ENCODE measurements around the gene KCNIP1.

KCNIP1 gene

GRCh38 chr5:170603109-170603508 lies 99.3 kb downstream of the KCNIP1 start:
- DNase-seq, result no peak

DNA sequence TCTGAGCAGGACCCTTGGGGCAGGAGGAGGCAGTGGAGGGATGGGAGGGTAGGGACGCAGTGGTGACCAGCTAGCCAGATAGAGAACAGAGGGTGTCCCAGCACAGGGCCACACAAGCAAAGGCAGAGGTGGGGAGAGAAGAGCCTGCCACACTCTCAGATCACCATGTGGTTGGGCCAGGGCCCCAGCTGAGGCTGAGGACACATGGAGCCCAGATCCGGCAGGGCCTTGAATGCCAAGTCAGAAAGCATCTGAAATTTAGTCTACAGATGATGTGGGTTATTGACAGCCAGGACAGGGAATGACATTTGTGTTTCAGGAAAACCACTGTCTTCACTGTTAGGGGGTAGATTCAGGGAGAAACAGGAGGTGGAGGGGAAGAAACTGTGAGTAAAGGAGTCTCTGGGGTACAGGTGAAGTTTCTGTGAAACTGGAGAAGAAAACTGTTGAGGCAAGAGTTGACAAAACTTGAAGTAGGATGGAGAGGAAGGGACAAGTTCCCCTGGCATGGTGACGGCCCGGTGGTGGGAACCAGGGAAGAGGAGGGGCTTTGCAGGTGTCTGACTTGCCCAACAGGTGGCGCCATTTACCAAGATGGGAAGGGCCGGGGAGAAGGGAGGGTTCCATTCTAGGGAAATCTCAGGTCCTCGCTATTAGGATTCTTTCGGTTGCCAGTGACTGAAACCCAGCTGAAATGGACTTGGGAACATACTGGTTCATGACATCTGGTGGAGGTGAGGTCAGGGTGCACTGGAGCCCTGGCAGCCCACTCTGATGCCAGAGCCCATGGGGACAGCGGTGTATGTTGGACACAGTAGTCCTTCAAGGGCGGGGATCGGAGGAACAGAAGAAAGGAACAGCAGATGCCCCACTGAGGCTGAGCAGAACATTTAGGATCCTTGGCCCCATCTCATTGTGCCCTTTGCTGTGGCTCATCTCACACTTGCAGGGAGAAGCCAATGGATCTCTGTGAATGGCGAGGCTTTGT lies 100.1 kb downstream of the KCNIP1 start:
- no peak for DNase-seq

DNA sequence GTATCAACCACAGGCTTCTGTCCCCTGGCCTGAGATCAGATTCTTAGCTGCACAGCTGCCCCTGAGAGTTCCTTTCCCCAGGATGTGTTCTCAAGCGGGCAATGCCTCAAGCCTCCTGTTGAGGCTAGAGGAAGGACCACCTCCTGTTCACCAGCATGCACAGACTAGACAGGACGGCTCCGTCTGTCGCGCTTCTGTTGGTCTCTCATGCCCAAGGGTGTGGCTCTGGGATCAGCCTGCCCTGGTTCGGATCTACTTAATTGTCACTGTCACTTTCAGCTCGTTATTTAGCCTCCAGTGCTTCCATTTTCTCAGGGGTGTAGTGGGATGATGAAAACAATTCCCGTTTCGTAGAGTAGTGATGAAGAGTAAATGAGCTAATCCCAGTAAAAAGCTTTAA lies 103.1 kb downstream of the KCNIP1 start:
- DNase-seq, result no peak

- DNase-seq, result no peak
These were observed 107.8 kb downstream of the KCNIP1 start for GRCh38 chr5:170611449-170612090.

DNA sequence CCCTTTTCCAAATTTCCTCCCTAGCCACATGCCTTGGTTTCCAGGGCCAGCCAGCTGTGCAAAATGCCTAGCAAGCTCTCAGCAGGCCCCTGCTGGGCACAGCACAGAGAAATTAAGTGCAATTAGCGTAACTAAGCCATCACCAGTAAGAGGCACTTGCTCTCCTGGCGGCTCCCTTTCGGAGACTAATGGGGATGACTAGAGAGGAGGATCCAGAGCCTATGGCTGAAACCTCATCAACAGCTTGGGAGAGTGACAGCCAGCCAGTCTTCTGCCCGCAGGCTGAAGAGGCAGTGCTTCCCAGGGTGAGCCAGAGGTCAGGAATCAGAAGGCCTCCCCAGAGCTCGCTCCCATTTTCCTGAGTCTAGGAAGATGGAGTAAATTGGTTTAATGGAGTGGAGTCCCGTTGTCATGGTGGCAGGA lies 108.4 kb downstream of the KCNIP1 start:
- DNase-seq, result no peak

DNA sequence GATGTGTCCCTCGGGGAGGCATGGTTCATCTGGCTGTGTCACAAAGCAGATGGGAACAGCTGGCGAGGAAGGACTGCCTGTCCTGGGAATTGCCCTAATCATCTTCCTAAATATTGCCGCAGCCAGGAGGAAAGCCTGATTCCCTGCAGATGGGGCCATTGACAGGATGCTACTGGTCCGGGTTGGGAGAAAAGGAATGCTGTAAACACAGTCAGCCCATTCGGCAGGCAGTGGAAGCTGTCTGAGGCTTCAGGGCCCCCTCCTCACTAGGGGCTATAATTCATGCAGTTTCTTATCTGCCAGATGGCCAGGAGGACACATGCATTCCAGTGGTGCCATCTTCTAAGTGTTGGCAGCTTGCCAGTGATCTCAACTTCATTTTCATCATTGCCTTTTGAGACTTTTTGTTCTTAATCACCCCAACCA lies 110.3 kb downstream of the KCNIP1 start:
- no peak for DNase-seq

DNA sequence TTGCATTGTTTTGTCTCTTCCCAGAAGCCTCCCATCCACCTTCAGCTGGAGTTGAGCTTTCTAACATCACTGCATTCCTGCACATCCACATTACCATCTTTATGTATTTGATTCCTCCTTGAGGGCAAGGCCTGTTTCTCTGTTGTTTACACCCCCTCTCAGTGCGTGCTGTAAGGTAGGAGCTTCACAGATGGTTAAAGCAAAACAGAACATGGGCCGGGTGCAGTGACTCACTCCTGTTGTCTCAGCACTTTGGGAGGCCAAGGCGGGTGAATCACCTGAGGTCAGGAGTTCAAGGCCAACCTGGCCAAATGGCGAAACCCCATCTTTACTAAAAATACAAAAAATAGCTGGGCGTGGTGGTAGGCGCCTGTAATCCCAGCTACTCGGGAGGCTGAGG lies 110.9 kb downstream of the KCNIP1 start:
- DNase-seq, result no peak

DNA sequence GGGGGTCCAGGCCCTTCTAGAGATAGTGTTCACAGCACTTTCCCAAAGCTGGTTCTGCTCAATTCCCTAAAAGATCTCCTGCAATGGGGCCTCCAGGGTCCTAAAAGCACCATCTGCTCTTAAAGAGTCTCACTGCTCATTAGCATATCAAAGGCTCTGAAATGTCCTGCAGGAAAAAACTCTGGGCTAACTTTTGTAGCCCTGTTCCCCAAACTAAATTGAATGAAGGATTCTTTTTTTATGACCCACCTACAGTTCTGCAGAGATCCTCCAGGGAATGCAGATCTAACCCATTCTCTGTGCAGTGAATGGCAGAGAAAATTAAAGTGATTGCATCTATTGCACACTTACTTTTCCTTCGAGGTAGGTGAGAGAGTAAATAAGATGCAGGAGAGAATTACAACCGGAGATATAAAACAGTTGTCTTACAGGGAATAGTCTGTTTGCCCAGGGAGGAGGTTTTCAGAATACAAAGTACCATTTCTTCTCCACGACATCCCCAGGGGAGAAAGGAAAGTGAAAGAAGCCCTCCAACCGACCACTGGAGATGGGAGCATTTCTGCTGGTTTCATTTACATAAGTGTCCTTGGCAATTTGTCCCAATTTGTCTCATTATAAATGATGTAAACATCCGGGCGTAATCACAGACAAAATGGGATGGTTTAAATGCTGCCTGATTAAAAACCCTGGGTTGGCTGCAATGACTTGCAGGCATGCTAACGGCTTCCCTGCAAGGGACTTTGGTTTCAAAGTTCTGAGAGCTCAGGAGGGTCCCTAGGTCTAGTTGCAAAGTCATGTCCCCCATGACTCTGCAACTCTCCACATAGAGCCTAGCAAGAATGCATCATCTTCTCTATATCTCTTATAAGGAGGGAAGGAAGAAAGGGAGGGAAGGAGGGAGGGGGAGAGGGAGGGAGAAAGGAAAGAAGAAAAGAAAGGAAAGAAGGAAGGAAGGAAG lies 114.0 kb downstream of the KCNIP1 start:
- no peak for DNase-seq

DNA sequence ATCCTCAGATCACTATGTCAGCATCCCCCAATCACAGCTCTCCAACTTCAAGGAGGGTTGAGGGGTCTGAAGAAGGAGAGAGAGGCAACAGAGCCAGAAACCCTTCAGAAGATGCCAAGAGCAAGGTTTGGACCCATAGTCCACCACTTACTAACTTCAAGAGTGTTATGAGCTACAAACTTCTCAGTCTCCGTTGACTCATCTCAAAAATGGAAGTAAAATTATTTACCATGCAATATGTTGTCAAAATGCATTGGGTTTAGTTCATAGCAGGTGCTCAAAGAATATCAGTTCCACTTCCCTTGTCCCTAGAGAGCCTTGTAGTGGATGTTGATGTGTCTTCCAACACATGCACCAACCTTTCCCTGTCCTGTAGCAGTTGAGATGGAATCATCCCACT lies 116.0 kb downstream of the KCNIP1 start:
- DNase-seq, result no peak

DNA sequence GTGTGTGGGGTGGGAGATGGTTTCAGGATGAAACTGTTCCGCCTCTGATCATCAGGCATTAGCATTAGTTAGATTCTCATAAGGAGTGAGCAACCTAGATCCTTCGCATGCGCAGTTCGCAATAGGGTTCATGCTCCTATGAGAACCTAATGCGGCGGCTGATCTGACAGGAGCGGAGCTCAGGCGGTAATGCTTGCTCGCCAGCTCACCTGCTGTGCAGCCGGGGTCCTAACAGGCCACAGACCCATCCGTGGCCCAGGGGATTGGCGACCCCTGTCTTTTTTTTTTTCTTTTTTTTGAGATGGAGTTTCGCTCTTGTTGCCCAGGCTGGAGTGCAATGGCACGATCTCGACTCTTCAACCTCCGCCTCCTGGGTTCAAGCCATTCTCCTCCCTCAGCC lies 119.1 kb downstream of the KCNIP1 start:
- DNase-seq, result no peak

- no peak for DNase-seq
These were observed 119.9 kb downstream of the KCNIP1 start for GRCh38 chr5:170623576-170624181.

GRCh38 chr5:170625221-170626165 lies 121.7 kb downstream of the KCNIP1 start:
- DNase-seq, result no peak

DNA sequence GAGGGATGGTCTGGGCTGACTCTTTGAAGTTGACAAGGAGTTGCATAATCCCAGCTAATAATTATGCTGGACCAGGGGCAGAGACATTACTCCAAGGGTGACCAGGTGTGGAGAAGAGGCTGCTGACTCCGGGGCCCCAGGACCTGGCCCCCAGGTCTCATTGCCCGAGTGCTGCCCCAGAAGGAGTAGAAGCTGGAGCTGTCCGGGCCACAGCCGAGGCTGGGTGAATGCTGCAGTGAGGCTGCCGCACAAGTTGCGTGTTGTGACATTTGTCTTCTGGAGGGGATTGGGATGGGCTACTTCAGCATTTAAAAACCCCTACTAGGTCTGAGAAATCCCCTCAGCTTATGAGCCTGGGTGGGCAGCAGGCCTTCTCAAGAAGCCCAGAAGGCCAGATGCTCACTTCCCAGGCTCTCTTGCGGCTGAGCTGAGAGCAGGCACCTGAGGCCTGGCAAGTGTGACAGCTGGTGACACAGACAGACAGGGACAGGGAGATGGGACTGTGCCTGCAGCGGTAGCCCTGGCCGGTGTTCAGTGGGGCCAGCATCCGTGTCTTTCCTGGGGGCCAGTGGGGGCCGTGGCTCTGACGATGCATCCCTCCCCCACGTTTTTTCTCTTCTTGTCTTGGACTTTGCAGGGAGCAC lies 122.8 kb downstream of the KCNIP1 start:
- DNase-seq, result no peak

GRCh38 chr5:170627271-170627670 lies 123.5 kb downstream of the KCNIP1 start:
- DNase-seq, result no peak

GRCh38 chr5:170628028-170628427 lies 124.2 kb downstream of the KCNIP1 start:
- no peak for DNase-seq

GRCh38 chr5:170628691-170629565 lies 125.1 kb downstream of the KCNIP1 start:
- no peak for DNase-seq

DNA sequence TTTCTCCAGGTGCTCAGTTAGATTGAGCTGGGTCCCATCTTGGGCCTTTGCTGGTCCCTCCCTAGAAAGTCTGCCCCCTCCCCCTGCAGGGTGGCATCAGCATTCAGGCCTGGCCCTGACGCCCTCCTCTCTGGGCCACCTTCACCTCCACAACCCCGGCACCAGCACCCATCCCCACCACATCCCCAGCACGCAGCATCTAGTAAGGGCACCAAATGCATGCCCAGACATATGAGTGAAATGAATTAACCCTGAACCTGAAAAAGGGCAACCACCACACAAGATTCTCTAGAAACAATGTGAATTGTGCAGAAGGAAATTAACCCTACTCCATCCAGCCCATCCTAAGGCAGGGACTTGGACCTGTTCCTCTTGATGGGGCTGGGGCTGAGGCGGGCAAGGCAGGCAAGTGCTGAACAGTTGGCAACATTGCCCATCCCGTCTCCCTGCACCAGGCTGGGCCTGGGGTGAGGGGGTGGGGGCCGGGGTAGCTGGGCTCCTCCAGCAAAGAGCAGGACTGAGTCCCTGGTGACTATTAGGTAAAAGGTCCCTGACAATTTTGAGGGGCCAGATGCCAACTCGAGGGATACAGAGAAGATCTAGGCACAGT lies 125.9 kb downstream of the KCNIP1 start:
- no peak for DNase-seq

GRCh38 chr5:170630226-170630625 lies 126.4 kb downstream of the KCNIP1 start:
- DNase-seq, result no peak

DNA sequence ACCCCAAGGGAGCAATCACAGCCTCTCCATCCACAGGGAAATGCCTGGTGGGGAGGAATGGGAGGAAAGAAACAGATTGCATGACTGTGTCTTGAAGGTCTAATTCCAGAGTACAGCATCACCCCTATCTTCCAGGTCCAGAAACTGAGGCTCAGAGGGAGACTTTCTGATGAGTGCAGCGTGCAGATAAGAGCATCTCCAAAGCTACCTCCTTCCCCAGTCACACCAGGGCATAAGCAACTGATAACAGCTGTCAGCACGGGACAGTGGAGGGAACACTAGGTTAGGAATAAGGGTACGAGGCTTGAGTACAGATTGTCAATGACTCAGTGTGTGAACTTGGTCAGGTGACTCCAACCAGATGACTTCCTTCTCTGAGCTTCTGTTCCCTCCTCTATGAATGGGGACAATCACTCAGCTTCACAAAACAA lies 126.9 kb downstream of the KCNIP1 start:
- no peak for DNase-seq

Data from activated gamma-delta T cell (primary cell).